Testis (tissue), 2 donors: Measurements from ENCODE around the gene TTYH2.

Experiments
- CTCF ChIP-seq, 3 experiments: fragments of 450-650 bp in 2 of 3; fragments of 200-600 bp in 1 of 3; sonication (generic) in 1 of 3; IDR thresholded peaks; one replicate each; pipeline ENCODE4 v1.5.1; 2016 to 2019; ENCODE audit warnings: antibody characterized with exemption in 3 of 3, mild to moderate bottlenecking in 2 of 3, moderate library complexity in 1 of 3
- POLR2A ChIP-seq: fragments of 450-650 bp; IDR thresholded peaks from one replicate; pipeline ENCODE4 v1.6.1; 2017; ENCODE audit warnings: antibody characterized with exemption, mild to moderate bottlenecking, moderate library complexity

DNA sequence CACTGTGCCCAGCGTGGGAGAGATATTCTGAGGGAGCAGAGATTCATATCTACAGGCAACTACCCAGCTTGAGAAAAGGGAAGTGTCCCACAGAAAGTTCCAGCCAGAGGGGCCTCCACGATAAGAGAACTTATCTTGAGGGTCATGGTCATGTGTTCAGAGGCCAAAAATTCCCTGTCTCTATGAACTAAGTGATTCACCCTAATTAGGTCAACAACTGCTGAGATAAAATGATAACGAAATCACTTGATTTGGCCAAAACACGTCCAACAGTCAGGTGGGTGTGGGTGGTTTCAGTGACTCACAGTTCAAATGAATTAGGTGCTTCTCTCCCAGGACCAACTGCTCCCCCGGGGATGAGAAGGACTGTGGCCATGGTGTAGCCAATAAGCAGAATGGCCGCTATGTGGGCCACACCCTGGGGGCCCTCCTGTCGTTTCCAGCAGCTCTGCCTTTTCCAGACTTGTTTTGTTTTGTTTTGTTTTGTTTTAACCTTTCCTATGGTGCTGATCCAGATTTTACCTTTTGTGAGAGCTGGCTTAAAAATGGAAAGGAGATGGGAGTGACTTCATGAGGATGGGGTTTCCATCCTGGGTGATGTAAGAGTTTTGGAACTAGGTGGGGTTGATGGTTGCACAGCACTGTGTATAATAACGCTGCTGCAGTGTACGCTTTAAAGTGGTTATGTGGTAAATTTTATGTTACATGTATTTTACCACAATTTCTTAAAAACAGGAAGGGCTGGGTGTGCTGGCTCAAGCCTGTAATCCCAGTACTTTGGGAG is 69.4 kb downstream of the TTYH2 start:
- TF ChIP-seq CTCF (IDR thresholded peaks at IDR 0.05) (no peak), POLR2A (no peak)
